H1 (cell line): ENCODE results near the gene ISOC1.

Experiments used
- CBX5 ChIP-seq: fragments of 300-800, 300-1000 bp; sonication (generic); IDR thresholded peaks from 2 replicates; pipeline ENCODE4 v1.7.1; 2016; ENCODE audit warnings: antibody characterized with exemption, low read length, low read depth
- TAF1 ChIP-seq: IDR thresholded peaks from 2 replicates; pipeline ENCODE4 v1.6.1; 2011; ENCODE audit warnings: mild to moderate bottlenecking, low read depth, low read length

DNA sequence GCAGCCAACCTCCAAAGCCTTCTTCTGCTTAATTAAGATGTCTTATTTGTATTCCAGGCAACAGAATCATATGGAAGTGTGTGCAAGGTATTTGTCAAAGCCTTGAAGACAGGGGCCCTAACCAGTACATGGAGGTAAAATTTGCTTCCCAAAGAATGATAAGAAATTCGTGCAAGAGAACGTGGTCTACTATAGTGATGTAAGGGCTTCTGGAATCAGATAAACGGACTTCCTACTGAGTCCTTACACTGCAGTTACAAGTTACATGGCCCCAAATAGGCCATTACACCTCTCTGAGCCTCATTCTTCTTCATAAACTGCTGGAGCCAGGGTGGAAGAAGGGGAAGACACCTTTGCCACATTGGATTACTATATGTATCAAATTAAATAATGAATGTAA, 15.9 kb upstream of the ISOC1 start:
- TF ChIP-seq TAF1 (no peak), CBX5 (no peak)
